Measurements from ENCODE around the gene CHRNA9.
A peak's percentile ranks its signal among the peaks of the same experiment; 100 is the strongest.

CHRNA9 gene

DNA sequence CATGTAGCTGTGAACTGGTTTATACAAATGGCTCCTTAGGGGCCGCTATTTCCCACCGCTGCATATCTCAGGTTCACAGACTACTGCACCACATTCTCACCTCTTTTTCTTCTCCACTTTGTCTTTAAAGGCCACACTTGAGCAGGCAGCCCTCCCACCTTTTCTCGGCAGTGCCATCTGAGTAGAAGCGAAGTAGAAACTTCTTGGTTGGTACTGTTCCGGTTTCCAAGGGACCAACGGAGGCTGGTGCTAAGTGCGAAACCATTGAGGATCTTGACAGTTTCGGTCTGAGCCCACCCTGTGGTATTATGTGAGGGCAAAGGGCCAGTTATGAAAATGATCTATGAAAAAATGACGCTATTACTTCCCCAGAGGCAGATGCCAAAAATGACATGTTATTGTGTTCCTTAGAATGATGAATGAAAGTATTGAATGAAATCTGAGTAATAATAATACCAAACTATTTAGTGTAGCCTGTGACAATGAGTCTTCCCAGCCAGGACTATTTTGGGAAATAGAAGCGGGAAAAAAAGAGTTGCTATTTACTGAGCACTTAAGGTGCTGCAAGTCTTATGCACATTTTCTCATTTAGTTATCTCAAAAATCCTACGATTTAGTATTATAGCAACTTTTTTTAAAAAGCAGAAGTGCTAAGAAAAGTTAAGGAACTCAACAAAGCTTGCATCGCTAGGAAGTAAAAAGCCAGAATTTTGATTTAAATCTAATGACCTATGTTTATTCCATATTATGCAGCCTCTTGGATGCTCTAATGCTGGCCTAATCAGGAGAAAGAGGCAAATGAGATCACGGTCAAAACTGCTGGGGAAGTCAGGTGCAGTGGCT lies 29.6 kb upstream of the CHRNA9 start:
- no peak for DNase-seq (ENCODE audit: low read depth)
- no peak overlapping the region for H3K4me3 ChIP-seq (ENCODE audit: low read length)

DNA sequence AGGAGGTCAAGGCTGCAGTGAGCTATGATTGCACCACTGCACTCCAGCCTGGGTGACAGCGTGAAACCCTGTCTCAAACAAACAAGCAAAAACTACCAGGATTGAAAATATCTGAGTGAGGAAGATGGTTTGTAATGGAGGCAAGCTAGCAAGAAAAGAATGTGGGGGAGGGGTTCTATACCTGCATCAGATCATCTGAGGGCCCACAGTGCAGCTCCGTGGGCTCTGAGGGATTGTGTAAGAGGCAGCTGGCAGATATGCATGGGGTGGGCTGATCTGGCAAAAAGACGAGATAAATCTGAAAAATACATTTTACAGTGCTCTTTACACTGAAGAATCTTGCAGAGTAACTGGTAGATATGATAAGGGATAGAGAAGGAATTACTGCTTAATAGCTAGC lies 28.9 kb upstream of the CHRNA9 start:
- H3K4me3 ChIP-seq (ENCODE audit: low read length) = no peak overlapping the region
- no peak for DNase-seq (ENCODE audit: low read depth)
- TF ChIP-seq, protein P1, sequence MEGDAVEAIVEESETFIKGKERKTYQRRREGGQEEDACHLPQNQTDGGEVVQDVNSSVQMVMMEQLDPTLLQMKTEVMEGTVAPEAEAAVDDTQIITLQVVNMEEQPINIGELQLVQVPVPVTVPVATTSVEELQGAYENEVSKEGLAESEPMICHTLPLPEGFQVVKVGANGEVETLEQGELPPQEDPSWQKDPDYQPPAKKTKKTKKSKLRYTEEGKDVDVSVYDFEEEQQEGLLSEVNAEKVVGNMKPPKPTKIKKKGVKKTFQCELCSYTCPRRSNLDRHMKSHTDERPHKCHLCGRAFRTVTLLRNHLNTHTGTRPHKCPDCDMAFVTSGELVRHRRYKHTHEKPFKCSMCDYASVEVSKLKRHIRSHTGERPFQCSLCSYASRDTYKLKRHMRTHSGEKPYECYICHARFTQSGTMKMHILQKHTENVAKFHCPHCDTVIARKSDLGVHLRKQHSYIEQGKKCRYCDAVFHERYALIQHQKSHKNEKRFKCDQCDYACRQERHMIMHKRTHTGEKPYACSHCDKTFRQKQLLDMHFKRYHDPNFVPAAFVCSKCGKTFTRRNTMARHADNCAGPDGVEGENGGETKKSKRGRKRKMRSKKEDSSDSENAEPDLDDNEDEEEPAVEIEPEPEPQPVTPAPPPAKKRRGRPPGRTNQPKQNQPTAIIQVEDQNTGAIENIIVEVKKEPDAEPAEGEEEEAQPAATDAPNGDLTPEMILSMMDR (IDR thresholded peaks at IDR 0.05; ENCODE audit: insufficient read depth, low read depth, low read length, missing control alignments) = no peak

More for the DNA sequence above, 29.6 kb upstream of the CHRNA9 start:
- TF ChIP-seq, protein P1 (IDR thresholded peaks at IDR 0.05; ENCODE audit: insufficient read depth, low read depth, low read length, missing control alignments) = no peak

DNA sequence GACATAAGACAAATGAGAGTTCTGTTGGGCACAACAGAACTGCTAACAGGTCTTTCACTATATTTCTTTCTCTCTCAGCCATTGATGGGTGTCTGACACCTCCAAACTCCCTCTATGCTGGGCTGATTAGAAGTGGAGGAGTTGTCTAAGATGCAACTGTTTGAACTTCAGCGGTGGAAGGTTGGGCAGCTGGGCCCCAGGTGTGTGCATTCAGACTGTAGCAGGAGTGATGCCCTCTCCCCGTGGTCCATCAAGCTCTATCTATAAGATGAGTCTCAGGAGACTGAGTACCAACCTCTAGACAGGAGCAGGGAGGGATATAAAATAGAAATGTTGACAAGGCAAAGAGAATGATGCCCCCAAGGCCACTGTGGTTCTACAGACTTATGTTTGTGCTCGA lies 28.2 kb upstream of the CHRNA9 start:
- TF ChIP-seq, protein P1 (IDR thresholded peaks at IDR 0.05; ENCODE audit: insufficient read depth, low read depth, low read length, missing control alignments) = no peak
- no peak overlapping the region for H3K4me3 ChIP-seq (ENCODE audit: low read length)
- no peak for DNase-seq (ENCODE audit: low read depth)

DNA sequence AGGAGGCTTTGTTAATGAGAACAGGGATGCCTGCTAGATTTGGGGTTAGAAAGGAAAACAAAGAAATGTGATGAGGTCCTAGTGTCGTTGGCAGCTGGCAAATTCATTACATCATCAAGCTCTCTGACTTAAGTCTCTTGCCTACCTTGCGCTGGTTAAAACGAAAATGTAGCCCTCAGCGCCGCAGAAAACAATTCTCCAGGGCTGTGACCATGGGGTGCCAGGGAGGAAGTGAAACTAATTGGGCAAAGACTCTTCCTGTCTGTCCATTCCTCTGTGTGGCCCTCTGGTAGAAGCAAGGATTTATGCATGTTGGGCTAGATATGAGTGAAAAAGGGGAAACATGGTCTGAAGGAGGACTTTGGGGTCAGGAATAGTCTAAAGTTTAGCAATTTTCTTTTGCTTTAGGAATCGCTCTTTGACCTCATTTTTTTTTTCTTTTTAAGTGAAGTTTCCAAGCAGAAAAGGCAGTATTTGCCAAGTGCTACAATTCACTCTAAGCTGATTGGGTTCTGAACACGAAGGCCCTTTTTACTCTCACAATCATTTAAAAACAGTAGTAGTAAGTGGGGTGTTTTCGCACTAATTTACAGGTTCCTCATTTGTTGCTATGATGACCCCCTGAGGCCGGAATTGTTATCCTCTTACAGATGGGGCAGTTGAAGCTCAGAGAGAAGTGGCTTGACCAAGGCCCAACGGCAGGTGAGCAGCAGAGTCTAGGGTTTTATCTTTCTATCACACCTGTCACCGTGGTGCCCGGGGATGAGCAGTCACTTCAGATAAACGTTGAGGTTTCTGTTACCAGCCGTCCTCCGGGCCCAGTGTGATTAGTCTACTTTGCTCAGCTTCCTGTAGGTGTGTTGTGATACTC lies 27.3 kb upstream of the CHRNA9 start:
- TF ChIP-seq, protein P1 (IDR thresholded peaks at IDR 0.05; ENCODE audit: insufficient read depth, low read depth, low read length, missing control alignments) = no peak
- H3K4me3 ChIP-seq (ENCODE audit: low read length) = no peak overlapping the region
- no peak for DNase-seq (ENCODE audit: low read depth)

DNA sequence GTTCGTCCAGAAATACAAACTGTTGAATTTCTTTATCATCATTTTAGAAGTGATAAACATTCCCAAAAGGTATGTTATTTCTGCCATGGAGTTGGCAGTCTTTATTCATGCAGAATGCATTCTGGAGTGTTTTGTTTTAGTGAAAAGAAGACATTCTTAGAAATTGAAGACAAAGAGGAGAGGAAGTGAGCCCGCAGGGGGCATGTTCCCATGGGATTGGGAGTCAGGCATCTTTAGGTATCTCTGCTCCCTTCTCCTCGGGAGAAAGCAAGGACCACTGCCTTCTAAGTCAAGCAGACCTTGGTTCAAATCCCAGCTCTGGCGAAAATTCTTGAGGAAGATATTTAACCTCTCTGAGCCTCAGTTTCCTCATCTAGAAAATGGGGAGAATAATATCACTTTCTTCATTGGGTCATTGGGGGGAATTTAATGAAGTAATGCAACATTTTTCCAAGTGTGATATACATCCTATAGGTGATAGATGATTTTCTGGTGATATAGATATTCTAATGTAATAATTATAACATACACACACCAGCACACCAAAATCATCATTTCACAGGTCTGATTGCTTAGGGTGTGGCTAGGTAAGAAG lies 26.5 kb upstream of the CHRNA9 start:
- DNase-seq (ENCODE audit: low read depth) = no peak
- TF ChIP-seq, protein P1 (IDR thresholded peaks at IDR 0.05; ENCODE audit: insufficient read depth, low read depth, low read length, missing control alignments) = no peak
- H3K4me3 ChIP-seq (ENCODE audit: low read length) = no peak overlapping the region

DNA sequence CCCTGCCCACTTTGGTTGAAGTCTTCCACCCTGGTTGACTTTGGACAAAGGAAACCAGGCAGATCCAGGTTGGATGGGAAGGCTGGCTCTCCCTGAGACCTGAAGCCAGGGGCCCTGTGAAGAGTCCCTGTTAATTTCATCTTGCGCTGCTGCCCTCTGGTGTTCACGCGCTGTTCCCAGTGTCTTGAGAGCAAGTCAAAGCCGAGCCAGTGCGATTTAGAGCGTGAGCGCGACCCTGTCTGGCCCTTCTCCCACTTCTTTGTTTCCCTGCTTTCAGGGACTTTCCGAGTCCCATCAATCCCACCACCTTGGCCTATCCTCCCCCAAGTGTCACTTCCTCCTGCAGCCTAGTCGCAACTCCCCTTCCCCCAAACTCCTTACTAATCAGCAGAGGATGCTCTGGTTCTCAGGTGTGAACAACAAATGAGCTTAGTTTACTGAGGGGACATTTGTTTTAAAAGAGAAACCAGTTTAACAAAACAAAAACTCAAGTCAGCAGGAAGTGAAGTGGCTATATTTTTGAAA lies 25.8 kb upstream of the CHRNA9 start:
- TF ChIP-seq, protein P1 (IDR thresholded peaks at IDR 0.05; ENCODE audit: insufficient read depth, low read depth, low read length, missing control alignments) = peak; percentile 91
- DNase-seq (ENCODE audit: low read depth) = peak; percentile 83
- no peak overlapping the region for H3K4me3 ChIP-seq (ENCODE audit: low read length)
